Renal pelvis (tissue), 4 donors: ENCODE results near the gene SPRN. TPM values are rescaled to one million over a fixed set of nuclear protein-coding genes. Genes with fewer than 3 reads are reported as not detected.
"Not testable (repeated sequence)": the region's sequence is repeated elsewhere in the genome, so short reads cannot be mapped to it uniquely, and the experiment has no call there.

Experiments
- DNase-seq: peaks from one replicate; pipeline ENCODE4 v3.0.0-alpha.2; 2013
- polyA plus RNA-seq, 3 donors: library from polyadenylated mRNA; unstranded; fragments of 120-200 nt; gene quantifications; one replicate each; pipeline ENCODE4 v1.2.1, GENCODE V29; 2013; ENCODE audit not compliant: insufficient read length in 3 of 3

Gene SPRN
- polyA plus RNA-seq, 3 donors: 4.6 to 6.7 (median 6.1) TPM

GRCh38 chr10:133388236-133388972, 36.0 kb downstream of the SPRN start:
- DNase-seq: no peak

- not testable (repeated sequence) for DNase-seq
Observed at GRCh38 chr10:133386951-133387350, 37.5 kb downstream of the SPRN start.

- no peak for DNase-seq
Observed at GRCh38 chr10:133385214-133385613, 39.2 kb downstream of the SPRN start.

GRCh38 chr10:133384071-133384470, 40.4 kb downstream of the SPRN start:
- no peak for DNase-seq

GRCh38 chr10:133383551-133383950, 40.9 kb downstream of the SPRN start:
- DNase-seq: no peak

GRCh38 chr10:133381036-133381435, 43.4 kb downstream of the SPRN start:
- DNase-seq: no peak

- no peak for DNase-seq
Observed at GRCh38 chr10:133379801-133380666, 44.4 kb downstream of the SPRN start.

- peak; percentile 63 for DNase-seq
Observed at GRCh38 chr10:133379152-133379800, 45.1 kb downstream of the SPRN start, which contains the start of gene PAOX. PAOX (plus strand) TSS chr10:133379262; CDS start chr10:133379317, 55 bp downstream.

- peak; percentile 54 for DNase-seq
Observed at GRCh38 chr10:133378251-133379096, 46.0 kb downstream of the SPRN start.

GRCh38 chr10:133377818-133378250, 46.6 kb downstream of the SPRN start:
- DNase-seq: no peak

- DNase-seq: no peak
Observed at GRCh38 chr10:133377025-133377817, 47.2 kb downstream of the SPRN start.

GRCh38 chr10:133376183-133376582, 48.2 kb downstream of the SPRN start:
- not testable (repeated sequence) for DNase-seq

- no peak for DNase-seq
Observed at GRCh38 chr10:133375357-133376115, 48.9 kb downstream of the SPRN start.

GRCh38 chr10:133373174-133374090, 51.0 kb downstream of the SPRN start, which contains the start of gene ECHS1:
ECHS1 (minus strand) TSS chr10:133373354; CDS start chr10:133373333, 21 bp downstream.
- peak; percentile 95 for DNase-seq

- no peak for DNase-seq
Observed at GRCh38 chr10:133372507-133372906, 51.9 kb downstream of the SPRN start.
